Measurements from ENCODE around the gene PRKACB. TPM values are rescaled to one million over a fixed set of nuclear protein-coding genes. Genes with fewer than 3 reads are reported as not detected.

The PRKACB gene
- total and polyA plus RNA-seq, 2 experiments from 2014 or later = 14.6 to 28.0 TPM

DNA sequence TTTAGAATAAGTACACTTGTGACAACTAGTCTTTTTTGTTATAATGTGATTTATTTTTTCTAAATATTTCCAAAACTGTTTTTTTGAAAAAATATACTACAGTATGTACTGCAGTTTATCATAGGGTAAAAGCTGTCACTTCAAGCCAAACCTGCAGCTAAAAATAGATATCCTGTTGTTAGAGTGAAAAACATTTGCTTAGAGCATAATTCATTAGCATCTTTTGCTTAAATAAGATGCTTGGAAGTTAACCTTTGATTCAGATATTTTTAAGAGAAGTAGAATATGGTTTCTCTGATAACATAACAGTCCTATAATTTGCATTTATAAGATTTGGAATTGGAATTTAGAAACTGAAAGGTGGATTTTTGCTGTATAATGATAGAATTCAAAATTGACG is 21.5 kb downstream of the PRKACB start:
- H3K4me3 ChIP-seq = no peak overlapping the region
- no peak overlapping the region for H3K4me3 Mint-ChIP-seq
- peaks cover 13% of the 10 kb centered on the region; the same call in 2 of the 3 replicates for H3K4me1 Mint-ChIP-seq
- no peaks in the 10 kb centered on the region for H4K20me1 ChIP-seq (replicated peaks; ENCODE audit: insufficient read depth)
- no peak for DNase-seq (ENCODE audit: low spot score)
- H3K4me2 ChIP-seq = peak overlapping the region; percentile 23; the same call in 1 of the 2 replicates
- H3K27ac Mint-ChIP-seq = no peak overlapping the region
- no peak overlapping the region for H2AFZ ChIP-seq
- H3K9me3 Mint-ChIP-seq = no peaks in the 10 kb centered on the region
- TF ChIP-seq, protein P1, sequence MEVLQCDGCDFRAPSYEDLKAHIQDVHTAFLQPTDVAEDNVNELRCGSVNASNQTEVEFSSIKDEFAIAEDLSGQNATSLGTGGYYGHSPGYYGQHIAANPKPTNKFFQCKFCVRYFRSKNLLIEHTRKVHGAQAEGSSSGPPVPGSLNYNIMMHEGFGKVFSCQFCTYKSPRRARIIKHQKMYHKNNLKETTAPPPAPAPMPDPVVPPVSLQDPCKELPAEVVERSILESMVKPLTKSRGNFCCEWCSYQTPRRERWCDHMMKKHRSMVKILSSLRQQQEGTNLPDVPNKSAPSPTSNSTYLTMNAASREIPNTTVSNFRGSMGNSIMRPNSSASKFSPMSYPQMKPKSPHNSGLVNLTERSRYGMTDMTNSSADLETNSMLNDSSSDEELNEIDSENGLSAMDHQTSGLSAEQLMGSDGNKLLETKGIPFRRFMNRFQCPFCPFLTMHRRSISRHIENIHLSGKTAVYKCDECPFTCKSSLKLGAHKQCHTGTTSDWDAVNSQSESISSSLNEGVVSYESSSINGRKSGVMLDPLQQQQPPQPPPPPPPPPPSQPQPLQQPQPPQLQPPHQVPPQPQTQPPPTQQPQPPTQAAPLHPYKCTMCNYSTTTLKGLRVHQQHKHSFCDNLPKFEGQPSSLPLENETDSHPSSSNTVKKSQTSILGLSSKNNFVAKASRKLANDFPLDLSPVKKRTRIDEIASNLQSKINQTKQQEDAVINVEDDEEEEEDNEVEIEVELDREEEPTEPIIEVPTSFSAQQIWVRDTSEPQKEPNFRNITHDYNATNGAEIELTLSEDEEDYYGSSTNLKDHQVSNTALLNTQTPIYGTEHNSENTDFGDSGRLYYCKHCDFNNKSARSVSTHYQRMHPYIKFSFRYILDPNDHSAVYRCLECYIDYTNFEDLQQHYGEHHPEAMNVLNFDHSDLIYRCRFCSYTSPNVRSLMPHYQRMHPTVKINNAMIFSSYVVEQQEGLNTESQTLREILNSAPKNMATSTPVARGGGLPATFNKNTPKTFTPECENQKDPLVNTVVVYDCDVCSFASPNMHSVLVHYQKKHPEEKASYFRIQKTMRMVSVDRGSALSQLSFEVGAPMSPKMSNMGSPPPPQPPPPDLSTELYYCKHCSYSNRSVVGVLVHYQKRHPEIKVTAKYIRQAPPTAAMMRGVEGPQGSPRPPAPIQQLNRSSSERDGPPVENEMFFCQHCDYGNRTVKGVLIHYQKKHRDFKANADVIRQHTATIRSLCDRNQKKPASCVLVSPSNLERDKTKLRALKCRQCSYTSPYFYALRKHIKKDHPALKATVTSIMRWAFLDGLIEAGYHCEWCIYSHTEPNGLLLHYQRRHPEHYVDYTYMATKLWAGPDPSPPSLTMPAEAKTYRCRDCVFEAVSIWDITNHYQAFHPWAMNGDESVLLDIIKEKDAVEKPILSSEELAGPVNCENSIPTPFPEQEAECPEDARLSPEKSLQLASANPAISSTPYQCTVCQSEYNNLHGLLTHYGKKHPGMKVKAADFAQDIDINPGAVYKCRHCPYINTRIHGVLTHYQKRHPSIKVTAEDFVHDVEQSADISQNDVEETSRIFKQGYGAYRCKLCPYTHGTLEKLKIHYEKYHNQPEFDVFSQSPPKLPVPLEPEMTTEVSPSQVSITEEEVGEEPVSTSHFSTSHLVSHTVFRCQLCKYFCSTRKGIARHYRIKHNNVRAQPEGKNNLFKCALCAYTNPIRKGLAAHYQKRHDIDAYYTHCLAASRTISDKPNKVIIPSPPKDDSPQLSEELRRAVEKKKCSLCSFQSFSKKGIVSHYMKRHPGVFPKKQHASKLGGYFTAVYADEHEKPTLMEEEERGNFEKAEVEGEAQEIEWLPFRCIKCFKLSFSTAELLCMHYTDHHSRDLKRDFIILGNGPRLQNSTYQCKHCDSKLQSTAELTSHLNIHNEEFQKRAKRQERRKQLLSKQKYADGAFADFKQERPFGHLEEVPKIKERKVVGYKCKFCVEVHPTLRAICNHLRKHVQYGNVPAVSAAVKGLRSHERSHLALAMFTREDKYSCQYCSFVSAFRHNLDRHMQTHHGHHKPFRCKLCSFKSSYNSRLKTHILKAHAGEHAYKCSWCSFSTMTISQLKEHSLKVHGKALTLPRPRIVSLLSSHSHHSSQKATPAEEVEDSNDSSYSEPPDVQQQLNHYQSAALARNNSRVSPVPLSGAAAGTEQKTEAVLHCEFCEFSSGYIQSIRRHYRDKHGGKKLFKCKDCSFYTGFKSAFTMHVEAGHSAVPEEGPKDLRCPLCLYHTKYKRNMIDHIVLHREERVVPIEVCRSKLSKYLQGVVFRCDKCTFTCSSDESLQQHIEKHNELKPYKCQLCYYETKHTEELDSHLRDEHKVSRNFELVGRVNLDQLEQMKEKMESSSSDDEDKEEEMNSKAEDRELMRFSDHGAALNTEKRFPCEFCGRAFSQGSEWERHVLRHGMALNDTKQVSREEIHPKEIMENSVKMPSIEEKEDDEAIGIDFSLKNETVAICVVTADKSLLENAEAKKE (CRISPR knock-in tag; IDR thresholded peaks at IDR 0.05) = no peak
- TF ChIP-seq ZNF331 (CRISPR knock-in tag; IDR thresholded peaks at IDR 0.05; ENCODE audit: low read depth) = no peak
- no peaks in the 10 kb centered on the region for H3F3A ChIP-seq (replicated peaks; ENCODE audit: low read depth)
- H3K4me1 ChIP-seq (ENCODE audit: insufficient read depth) = peaks cover 5% of the 10 kb centered on the region; the same call in 1 of the 2 replicates
- H3K9me2 ChIP-seq (ENCODE audit: insufficient read depth) = no peaks in the 10 kb centered on the region
- ATAC-seq = no peak
- no peak overlapping the region for H3K27ac ChIP-seq (ENCODE audit: low read depth)
- no peaks in the 10 kb centered on the region for H3K79me2 ChIP-seq (replicated peaks; ENCODE audit: insufficient read depth)
- H3K36me3 ChIP-seq (ENCODE audit: insufficient read depth) = no peaks in the 10 kb centered on the region
- H3K27me3 ChIP-seq (ENCODE audit: insufficient read depth) = no peaks in the 10 kb centered on the region
- H3K27me3 Mint-ChIP-seq (ENCODE audit: insufficient read depth, low read depth, poor library complexity) = no peaks in the 10 kb centered on the region
- H3K36me3 Mint-ChIP-seq (ENCODE audit: low read depth) = no peaks in the 10 kb centered on the region

DNA sequence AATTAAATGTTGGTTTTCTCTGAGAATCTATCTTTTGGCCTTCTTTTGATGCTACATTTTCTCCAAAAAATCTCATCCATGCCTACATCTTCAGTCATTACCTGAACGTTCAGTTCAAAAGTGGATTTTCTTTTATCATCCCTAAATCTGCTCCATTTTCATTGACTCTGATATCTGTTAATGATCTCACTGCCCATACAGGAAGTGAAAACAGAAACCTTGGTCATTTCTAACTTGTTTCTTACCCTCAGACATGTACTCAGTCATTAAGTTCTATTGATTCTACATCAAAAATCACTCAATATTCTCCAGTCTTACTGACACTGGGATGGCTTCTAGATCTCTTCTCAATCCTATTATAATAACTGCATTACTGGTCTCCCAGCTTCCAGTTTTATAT is 22.7 kb downstream of the PRKACB start:
- H3K79me2 ChIP-seq (replicated peaks; ENCODE audit: insufficient read depth) = no peaks in the 10 kb centered on the region
- TF ChIP-seq, protein P1 (CRISPR knock-in tag; IDR thresholded peaks at IDR 0.05) = no peak

More for the DNA sequence above, 22.7 kb downstream of the PRKACB start:
- no peak overlapping the region for H3K27ac ChIP-seq (ENCODE audit: low read depth)
- no peak overlapping the region for H2AFZ ChIP-seq
- no peak for ATAC-seq
- peaks cover 5% of the 10 kb centered on the region; the same call in 1 of the 2 replicates for H3K4me1 ChIP-seq (ENCODE audit: insufficient read depth)
- no peaks in the 10 kb centered on the region for H3K36me3 ChIP-seq (ENCODE audit: insufficient read depth)
- no peaks in the 10 kb centered on the region for H3F3A ChIP-seq (replicated peaks; ENCODE audit: low read depth)
- Mint-ChIP-seq H3K27me3 (ENCODE audit: insufficient read depth, low read depth, poor library complexity) (no peaks in the 10 kb centered on the region), H3K36me3 (ENCODE audit: low read depth) (no peaks in the 10 kb centered on the region), H3K27ac (no peak overlapping the region), H3K9me3 (no peaks in the 10 kb centered on the region), H3K4me1 (peaks cover 13% of the 10 kb centered on the region; the same call in 2 of the 3 replicates), H3K4me3 (no peak overlapping the region)
- no peaks in the 10 kb centered on the region for H4K20me1 ChIP-seq (replicated peaks; ENCODE audit: insufficient read depth)
- no peak for DNase-seq (ENCODE audit: low spot score)
- H3K4me3 ChIP-seq = no peak overlapping the region
- H3K27me3 ChIP-seq (ENCODE audit: insufficient read depth) = no peaks in the 10 kb centered on the region
- no peaks in the 10 kb centered on the region for H3K9me2 ChIP-seq (ENCODE audit: insufficient read depth)
- no peak overlapping the region for H3K4me2 ChIP-seq

Measured in GM23338 (cell line).